Stimulated activated naive CD4-positive, alpha-beta T cell treated with Interleukin-2 at 50 U/mL for 16 hours (primary cell): ENCODE data around the gene ABCC3.

Source experiments
- DNase-seq: peaks from one replicate; lab custom pipeline; 2025; lab: John Stamatoyannopoulos, UW

ABCC3 gene

DNA sequence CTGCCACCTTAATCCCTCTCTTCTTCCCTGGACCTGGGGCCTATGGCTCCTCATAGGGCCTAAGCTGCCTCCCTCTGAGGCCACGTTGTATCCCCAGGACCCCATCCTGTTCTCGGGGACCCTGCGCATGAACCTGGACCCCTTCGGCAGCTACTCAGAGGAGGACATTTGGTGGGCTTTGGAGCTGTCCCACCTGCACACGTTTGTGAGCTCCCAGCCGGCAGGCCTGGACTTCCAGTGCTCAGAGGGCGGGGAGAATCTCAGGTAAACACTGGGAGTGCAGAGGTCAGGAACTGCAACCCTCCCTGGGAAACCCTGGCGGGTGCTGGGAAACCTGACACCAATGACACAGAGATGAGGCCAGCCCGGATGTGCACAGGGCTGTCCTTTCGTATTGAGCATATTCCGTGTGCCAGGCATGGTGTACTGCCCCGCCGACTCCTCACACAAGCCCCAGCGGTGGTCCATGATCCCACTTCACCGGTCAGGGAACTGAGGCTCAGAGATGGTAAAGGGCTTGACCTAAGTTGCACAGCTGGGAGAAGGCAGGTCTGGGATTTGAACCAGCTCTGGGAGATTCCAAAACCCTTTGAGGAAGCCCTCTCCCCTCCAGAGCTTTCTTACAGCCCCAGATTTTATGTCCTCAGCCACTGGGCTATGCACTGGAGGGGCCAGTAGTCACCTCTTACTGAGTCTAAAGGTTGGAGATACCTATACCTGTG, 50.1 kb downstream of the ABCC3 start:
- no peak for DNase-seq

DNA sequence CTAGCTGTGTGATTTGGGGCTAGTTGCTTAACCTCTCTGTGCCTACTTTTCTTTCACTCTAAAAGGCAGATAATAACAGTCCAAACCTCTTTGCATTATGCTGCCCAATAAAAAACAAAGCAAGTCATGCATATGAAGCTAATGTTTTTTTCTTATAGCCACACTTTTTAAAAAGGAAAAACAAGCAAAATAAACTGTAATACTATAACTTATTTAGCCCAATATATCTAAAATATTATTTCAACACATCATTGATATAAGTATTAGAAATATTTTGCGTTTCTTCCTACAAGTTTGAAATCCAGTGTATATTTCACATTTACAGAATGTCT, 50.6 kb downstream of the ABCC3 start:
- no peak for DNase-seq

DNA sequence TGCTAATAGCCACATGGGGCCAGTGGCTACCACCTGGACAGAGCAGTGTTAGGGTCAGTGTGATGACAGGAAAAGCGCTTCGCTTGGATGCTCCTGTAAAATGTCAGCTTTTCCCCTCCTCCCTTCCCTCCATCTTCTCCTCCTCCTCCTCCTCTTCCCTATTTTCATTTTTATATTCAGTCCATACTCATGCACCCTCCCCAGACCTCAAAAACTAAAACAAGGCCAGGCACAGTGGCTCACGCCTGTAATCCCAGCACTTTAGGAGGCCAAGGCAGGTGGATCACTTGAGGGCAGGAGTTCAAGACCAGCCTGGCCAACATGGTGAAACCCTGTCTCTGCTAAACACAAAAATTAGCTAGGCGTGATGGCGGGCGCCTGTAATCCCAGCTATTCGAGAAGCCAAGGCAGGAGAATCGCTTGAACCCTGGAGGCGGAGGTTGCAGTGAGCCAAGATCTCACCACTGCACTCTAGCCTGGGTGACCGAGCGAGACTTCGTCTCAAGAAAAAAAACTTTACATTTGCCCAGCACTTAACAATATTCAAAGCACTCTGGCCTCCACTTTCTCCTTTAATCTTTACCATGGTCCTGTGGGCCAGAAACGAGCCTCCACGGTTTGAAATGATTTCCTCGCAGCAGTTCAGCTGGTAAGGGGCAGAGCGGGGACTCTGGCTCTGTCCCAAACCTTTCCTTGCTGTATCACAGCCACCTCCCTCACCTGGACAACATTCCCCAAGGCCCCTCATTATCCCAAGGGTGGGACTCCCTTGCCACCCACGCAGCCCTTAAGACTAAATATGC, 51.2 kb downstream of the ABCC3 start:
- DNase-seq = no peak

DNA sequence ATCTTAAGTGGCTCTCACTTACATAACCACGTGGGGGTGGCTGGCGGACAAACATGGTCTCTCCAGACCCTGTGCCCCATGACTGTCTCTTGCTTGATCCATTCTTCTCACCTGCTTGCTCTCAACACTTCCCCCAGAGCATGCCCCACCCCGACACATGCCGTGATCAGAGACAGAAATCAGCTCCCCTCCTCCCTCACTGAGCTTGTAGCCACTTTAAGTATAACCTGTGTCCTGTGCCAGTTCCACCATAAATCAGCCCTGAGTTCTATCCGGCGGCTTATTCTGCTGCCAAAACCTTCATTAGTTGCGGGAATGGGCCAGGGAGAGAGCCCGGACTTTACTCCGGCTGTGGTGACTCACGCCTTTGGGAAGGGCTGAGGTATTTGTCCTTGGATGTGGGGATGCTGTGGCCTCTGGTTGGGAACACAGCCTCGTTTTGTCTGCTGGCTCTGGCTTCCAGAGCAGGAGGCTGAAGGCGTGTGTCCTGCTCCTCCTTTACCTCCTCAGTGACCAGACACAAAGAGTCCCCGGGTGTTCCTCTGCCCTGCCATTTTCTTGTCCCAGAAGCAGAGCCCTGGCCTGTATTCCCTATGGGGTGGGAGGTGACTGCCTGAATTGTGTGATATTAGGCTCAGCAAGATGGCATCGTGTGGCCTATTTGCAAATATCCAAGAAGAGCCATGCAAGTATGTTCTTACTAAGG, 52.0 kb downstream of the ABCC3 start:
- no peak for DNase-seq

DNA sequence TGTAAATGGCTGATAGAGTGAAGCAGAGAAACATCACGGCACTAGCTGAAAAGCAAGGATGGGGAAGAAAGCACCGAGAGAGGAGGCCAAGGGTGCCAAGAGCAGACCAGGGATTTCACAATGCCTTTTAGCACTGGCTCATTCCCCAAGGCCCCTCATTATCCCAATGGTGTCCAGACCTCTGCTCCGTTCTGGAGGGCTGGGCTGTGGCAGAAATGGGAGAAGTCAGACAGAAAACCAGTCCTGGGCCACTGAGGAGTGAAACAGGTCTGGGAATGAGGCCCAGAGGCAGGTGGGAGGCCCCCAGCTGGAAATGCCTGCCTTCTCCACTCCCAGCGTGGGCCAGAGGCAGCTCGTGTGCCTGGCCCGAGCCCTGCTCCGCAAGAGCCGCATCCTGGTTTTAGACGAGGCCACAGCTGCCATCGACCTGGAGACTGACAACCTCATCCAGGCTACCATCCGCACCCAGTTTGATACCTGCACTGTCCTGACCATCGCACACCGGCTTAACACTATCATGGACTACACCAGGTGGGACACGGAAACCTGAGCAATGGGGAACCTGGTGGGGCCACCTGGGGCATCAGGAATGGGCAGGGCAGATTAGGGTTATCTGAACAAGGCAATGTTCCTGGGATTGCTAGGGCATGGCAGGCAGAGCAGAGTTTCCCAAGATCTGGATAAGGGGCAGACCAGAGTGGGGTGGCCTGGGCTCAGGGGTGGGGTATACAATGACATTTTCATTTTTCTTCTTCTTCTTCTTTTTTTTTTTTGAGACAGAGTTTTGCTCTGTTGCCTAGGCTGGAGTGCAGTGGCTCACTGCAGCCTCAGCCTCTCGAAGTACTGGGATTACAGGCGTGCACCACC, 52.8 kb downstream of the ABCC3 start:
- no peak for DNase-seq

DNA sequence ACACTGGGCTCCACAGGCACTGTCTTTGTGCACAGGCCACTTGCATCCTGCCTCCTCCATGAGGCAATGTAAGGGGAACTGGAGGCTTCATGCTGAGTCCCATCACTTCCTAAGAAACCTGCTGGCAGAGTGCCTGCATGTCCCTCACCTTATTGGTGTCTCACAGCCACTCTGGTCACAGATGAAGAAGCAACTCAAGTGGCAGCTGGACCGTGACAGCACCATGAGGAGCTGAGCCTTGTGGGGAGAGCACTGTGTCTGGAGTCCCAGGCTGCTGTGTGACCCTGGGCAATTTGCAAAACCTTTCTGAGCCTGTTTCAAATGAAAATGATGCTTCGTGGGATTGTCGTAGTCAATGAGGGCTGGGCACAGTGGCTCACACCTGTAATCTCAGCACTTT, 53.6 kb downstream of the ABCC3 start:
- no peak for DNase-seq

DNA sequence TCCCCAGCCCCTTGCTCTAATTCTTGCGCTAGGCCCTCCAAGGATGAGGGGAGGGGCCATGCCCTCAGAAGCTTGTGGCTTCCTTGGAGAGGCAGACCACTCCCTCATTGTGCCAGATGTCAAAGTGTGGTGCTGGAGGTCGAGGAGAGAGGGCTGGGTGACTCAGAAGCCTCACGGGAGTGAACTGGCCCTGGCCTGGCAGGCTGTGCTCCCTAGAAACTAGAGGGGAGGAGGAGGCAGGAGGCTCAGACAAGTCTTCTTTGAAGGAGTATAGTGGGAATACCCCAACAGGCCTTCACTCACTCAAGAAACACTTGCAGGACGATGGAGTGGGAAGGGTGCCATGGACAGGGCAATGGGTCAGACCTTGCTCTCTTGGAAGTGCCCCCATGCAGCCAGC, 54.6 kb downstream of the ABCC3 start:
- no peak for DNase-seq

DNA sequence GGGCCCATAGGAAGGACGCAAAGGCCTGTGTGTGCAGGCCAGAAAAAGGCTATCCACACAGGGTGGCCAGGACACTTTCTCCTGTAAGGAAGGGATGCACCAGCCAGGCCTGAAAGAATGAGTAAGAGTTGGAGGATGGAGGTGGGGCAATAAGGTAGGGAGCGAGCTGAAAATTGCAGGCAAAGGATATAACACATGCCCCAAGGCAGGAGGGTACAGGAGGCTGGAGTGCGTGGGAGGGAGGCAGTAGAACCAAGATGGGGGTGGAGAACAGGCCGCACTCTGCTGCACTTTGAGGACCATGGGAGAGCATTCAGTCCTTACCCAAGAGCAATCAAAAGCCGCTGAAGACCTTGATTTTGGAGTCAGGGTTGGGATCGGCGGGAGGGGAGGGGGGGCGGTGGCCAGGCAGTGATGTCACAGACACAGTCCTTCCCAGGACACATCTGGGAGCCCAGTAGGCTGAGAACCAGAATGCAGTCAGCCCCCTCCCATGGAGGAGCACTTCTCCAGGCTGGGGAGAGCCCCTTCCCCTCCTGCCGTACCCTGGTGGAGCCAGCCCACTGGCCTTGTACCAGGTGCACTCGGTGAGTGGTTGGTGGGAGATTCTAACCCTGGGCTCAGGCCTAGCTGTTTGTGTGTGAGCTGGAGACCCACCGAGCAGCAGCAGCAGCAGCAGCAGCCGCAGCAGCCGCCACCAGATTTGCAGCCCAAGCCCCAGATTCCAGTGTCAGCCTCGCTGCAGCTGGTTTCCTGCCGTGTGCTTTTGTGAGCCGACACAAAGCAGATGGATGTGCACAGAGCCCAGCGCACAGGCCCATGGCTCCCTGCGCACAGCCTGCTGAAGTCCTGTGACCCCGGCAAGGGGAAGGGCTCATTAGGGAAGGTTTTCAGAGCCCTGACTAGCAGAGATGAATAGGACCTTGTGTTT, 55.5 kb downstream of the ABCC3 start:
- no peak for DNase-seq

DNA sequence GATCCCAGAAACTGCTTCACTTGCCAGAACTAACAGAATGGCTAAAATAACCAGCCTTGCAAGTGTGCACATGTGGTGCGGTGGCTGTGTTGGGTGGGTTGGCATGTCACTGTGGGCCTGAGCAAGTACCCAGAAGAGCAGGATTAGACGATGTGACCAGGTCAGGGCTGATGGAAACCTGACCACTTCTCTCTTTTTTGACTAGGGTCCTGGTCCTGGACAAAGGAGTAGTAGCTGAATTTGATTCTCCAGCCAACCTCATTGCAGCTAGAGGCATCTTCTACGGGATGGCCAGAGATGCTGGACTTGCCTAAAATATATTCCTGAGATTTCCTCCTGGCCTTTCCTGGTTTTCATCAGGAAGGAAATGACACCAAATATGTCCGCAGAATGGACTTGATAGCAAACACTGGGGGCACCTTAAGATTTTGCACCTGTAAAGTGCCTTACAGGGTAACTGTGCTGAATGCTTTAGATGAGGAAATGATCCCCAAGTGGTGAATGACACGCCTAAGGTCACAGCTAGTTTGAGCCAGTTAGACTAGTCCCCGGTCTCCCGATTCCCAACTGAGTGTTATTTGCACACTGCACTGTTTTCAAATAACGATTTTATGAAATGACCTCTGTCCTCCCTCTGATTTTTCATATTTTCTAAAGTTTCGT, 56.3 kb downstream of the ABCC3 start:
- no peak for DNase-seq

DNA sequence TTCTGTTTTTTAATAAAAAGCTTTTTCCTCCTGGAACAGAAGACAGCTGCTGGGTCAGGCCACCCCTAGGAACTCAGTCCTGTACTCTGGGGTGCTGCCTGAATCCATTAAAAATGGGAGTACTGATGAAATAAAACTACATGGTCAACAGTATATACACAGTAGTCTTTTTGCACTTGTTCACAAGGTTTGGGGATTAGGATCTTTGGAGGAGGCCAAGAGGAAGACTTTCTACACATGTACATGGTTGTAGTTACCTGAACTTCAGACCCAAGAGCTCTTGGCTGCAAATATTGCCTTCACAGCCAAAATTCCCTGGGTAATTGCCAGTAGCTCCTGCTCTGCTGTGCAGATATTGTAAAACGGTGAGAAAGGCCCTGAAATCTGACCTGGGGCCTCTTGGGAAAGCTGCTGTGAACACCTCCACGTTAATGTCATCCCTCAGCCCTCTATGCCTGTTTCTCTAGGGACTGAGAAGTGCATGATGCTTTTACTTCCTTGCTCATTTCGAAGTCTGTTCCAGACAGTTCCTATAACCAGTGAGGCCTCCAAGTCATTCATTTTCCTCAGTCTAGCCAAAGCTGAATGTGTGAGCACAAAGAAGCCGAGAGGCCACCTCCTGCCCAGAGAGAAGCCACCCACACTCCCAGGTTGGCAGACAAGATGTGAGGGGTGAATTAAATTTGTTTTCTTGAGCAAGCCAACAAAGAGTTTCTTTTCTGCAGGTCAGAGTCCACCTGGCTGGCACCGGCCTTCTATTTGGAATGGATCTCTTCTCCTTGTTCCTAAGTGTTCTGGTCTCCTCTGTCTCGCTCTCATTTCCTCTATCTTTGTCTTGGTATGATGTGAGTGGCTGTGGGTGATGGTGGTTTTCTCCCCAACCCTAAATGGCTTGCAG, 57.1 kb downstream of the ABCC3 start:
- no peak for DNase-seq

DNA sequence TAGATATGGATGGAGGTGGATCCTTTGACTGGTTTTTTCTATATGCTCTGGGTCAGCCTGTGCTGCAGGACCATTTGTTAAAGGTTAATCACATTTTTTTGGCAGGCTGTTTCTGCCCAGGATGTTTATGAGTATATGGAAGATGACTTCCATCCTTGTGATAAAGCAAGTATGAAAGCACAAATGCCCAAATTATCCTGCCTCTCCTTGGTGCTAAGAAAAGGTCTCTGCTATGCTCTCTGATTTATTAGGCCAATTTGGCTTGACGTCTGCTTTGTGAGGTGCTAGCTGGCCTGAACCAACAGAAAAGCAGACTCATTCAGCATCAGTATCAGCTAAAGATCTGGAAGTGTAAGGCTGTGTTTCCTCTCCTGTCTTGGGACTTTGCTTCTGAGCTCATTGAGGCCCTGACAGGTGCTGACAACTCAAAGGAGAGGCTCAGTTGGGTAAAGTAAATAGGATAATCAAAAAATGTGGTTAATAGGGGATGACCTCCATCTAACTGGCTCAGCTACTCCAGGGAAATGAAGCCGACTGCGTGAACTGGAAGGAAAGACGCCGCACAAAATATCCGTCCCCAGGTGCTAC, 57.9 kb downstream of the ABCC3 start:
- no peak for DNase-seq

DNA sequence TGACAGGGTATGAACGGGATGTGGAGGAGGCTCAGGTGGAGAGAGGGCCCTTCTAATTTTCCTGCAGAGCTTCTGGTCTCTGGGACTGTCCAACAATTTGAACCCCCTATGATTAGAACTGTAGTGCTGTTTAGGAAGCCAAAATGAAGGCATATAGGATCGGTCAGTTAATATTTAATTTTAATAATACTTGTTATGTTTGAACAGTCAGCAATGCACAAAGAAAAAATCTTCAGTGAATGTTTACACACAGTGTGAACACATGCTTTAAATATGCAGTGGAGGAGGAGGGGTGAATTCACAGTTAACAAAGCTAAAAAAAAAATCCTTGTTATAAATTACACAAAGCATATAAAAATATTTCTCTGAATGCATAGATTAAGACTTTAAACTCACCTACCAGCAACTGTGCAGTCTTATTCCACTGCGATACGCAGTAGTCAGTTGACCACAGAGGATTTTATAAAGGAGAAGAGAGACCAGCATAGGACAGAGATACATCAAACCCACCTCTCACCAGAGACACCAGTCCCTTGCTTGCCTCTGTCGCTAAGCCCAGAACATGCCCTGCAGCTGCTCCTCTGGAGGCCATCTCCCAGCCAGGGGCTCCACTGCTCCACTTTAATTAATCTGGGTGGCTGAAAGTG, 58.5 kb downstream of the ABCC3 start:
- no peak for DNase-seq

DNA sequence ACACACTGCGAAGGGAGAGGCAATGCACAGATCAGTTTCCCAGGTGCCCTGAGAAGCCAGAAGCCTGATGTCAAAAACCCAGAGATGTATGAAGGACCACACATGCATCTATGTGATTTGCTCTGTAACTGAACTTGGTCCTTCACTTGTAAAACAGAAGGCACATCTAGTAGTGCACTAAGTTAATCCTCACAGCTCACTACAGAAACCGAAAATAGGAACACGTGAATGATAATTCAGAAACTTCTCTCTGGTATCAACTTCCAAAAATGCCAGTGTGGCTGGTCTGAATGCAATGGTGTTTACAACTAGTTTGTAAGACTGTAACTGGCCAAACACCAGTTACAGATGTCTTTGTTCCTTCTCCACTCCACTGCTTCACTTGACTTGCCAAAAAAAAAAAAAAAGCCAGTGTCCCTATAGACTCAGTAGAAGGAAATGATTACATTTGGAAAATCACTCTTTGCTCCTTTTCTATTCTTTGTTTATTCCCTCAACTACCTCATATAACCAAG, 61.7 kb downstream of the ABCC3 start:
- no peak for DNase-seq

DNA sequence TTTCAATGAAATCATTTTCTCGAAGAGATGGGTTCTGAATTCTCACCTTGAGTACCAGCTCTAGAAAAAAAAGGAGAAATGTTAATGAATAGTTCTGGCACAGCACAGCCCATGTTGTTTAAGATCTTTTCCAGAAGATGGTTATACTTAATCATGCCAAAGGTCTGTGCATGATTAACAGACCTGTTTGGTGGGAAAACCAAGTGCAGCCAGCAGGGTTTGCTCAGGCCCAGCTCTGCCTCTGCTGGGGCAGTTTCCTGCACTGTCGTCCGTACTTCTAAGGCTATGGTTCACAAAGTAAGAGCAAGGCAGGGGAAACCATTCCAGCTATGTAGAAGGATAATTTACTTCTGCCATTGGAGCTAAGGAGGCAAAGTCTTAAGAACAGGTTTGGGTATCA, 62.4 kb downstream of the ABCC3 start:
- no peak for DNase-seq

DNA sequence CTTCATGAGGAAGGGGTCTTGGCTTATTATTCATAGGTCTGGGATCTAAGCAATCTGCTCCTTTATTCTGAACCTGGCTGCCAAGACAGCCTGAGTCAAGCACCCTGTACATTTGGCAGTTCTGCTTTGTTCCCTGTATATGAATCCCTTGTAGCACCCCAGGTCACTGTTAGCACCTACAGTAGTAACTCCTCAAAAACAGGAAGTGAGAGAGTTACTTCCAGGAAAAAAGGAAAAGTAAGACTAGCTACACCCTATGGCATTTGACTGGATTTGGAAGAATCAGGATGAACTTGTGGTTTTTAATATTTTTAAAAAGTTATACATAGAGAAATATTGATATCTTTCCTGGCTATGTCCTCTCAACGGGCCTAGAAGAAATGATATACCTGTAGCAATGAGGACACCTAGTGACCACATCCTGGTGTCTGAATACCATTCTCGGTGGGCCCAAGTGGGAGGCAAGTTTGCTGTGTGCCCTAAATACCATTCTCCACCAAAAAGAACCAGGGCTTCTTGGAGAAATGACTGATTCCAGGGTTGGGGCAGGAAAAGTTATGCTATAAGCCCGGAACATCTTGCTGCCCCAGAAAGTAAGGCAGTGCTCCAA, 63.1 kb downstream of the ABCC3 start:
- DNase-seq = no peak

DNA sequence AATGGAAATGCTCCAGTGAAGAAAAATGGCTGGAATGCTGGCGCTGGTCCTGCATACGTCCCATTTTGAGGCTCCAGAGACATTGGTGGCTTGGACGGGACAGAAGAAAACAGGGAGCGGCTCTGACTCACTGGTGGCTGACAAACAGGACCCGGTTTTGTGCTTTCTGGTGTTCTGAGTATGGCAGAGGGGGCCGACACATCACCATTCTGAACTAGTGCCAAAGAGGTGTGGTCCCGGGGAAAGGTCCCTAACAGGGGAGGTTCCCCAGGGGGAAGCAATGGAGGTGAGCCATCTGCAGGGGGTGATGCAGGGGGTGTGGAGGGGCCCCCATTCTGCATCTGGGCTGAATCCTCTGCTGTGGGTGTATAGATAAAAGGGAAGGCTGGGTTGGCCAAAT, 64.7 kb downstream of the ABCC3 start:
- DNase-seq = no peak

DNA sequence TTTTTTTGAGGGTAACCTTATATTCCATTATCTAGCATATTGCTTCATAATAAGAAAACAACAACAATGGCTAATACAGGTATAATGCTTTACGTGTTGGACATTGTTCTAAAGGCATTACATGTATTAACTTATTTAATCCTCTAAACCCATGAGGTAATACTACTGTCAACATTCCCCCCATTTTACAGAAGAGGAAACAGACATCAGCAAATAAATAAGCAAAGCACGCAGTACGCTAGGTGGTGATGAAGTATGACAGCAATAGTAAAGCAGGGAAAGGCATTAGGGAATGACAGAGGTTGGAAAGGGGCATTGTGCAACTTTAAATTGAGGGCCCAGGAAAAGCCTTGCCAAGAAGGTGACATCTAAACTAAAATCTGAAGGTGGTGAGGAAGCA, 68.5 kb downstream of the ABCC3 start:
- no peak for DNase-seq
